Keratinocyte (primary cell): ENCODE measurements around the gene TTC31. TPM values are rescaled to one million over a fixed set of nuclear protein-coding genes. Genes with fewer than 3 reads are reported as not detected.
A peak's percentile ranks its signal among the peaks of the same experiment; 100 is the strongest.

ENCODE experiments used
- DNase-seq: peaks from one replicate; pipeline ENCODE4 v3.0.0-alpha.2; 2011; ENCODE audit warnings: low read depth, missing footprints, low spot score
- FAIRE-seq: peaks from 2 replicates; lab custom pipeline; 2011; peaks lifted over from hg19 to GRCh38; lab: Jason Lieb, UNC
- H2AFZ ChIP-seq: 2 replicates; pipeline ENCODE4 v1.6.0; 2012; ENCODE audit warnings: low read length, control low read depth, inconsistent platforms; ENCODE audit not compliant: control insufficient read depth
- H3K27ac ChIP-seq: 2 replicates; pipeline ENCODE4 v1.5.1; 2011; ENCODE audit warnings: low read length; ENCODE audit not compliant: control insufficient read depth, insufficient read depth
- H3K27me3 ChIP-seq: 3 replicates; pipeline ENCODE4 v1.6.0; 2011; ENCODE audit warnings: low read length; ENCODE audit not compliant: control insufficient read depth, insufficient read depth; ENCODE audit errors: extremely low read depth
- H3K36me3 ChIP-seq, 2 experiments: 2 replicates in 1 of 2; 3 replicates in 1 of 2; pipeline ENCODE4 v1.5.1; 2011; ENCODE audit warnings: low read length in 2 of 2, mild to moderate bottlenecking in 1 of 2; ENCODE audit not compliant: control insufficient read depth in 2 of 2, insufficient read depth in 2 of 2; ENCODE audit errors: extremely low read depth in 1 of 2
- H3K4me1 ChIP-seq: 3 replicates; pipeline ENCODE4 v1.5.1; 2011; ENCODE audit warnings: low read length; ENCODE audit not compliant: control insufficient read depth, insufficient read depth; ENCODE audit errors: extremely low read depth
- H3K4me2 ChIP-seq: 3 replicates; pipeline ENCODE4 v1.6.0; 2011; ENCODE audit warnings: low read depth, low read length; ENCODE audit not compliant: control insufficient read depth, insufficient read depth; ENCODE audit errors: extremely low read depth
- H3K4me3 ChIP-seq, 3 experiments: fragments of 200-600 bp in 1 of 3; sonication (generic) in 1 of 3; 2 replicates in 2 of 3; 3 replicates in 1 of 3; pipeline ENCODE4 v1.5.1; 2011 to 2016; ENCODE audit warnings: low read length in 3 of 3, mild to moderate bottlenecking in 3 of 3, control low read depth in 2 of 3, inconsistent platforms in 1 of 3, low read depth in 1 of 3, mixed read lengths in 1 of 3, mixed run types in 1 of 3, moderate library complexity in 1 of 3; ENCODE audit not compliant: control insufficient read depth in 2 of 3, insufficient read depth in 2 of 3; ENCODE audit errors: extremely low read depth in 1 of 3
- H3K79me2 ChIP-seq: 2 replicates; pipeline ENCODE4 v1.6.0; 2012; ENCODE audit warnings: low read length; ENCODE audit not compliant: control insufficient read depth, insufficient read depth
- H3K9ac ChIP-seq: 3 replicates; pipeline ENCODE4 v1.6.0; 2011; ENCODE audit warnings: low read length; ENCODE audit not compliant: control insufficient read depth, insufficient read depth; ENCODE audit errors: extremely low read depth
- H3K9me1 ChIP-seq: 3 replicates; pipeline ENCODE4 v1.6.0; 2011; ENCODE audit warnings: low read length; ENCODE audit not compliant: control insufficient read depth, insufficient read depth; ENCODE audit errors: extremely low read depth
- H3K9me3 ChIP-seq: 2 replicates; pipeline ENCODE4 v1.5.1; 2012; ENCODE audit warnings: low read depth, low read length; ENCODE audit not compliant: control insufficient read depth
- H4K20me1 ChIP-seq: 3 replicates; pipeline ENCODE4 v1.6.0; 2011; ENCODE audit warnings: low read length; ENCODE audit not compliant: control insufficient read depth, insufficient read depth; ENCODE audit errors: extremely low read depth
- EZH2 ChIP-seq: IDR thresholded peaks from one replicate; pipeline ENCODE4 v1.6.1; 2012; ENCODE audit warnings: inconsistent platforms, mild to moderate bottlenecking, low read length, moderate library complexity
- dilution Hi-C: fragments of 300-500 bp; cut with MboI; formaldehyde crosslinking; loops from one replicate; pipeline ENCODE4 v1.7.0; 2020; ENCODE audit warnings: low sequenced_read_pairs; ENCODE audit not compliant: extremely low pct_ligation_motif_present
- polyA plus RNA-seq, 5 experiments: library from polyadenylated mRNA; depleted of rRNA in 3 of 5; stranded (reverse) in 3 of 5; stranded (forward) in 1 of 5; unstranded in 1 of 5; fragments of >200 nt; gene quantifications; 1 replicate in 1 of 5; 2 replicates in 3 of 5; 3 replicates in 1 of 5; pipeline versions ENCODE4 v1.2.1 to v1.2.3, GENCODE V29; 2011 to 2012; ENCODE audit warnings: missing spikeins in 2 of 5, low read depth in 1 of 5, low replicate concordance in 1 of 5
- TF ChIP-seq, protein P1 (sequence below), 3 experiments: IDR thresholded peaks in 1 of 3; conservative IDR thresholded peaks in 1 of 3; optimal IDR thresholded peaks in 1 of 3; 2 replicates in 2 of 3; 3 replicates in 1 of 3; pipeline versions ENCODE3 to v1.5.1; 2011; ENCODE audit warnings: low read length in 3 of 3, mild to moderate bottlenecking in 3 of 3, moderate library complexity in 2 of 3, control low read depth in 1 of 3, inconsistent platforms in 1 of 3; ENCODE audit not compliant: insufficient read depth in 2 of 3; ENCODE audit errors: extremely low read depth in 1 of 3

TTC31 gene
- polyA plus RNA-seq, 1 donor (not counting 4 experiments of a cell fraction or from before 2014, with no cell fraction given): 16.8 TPM

DNA sequence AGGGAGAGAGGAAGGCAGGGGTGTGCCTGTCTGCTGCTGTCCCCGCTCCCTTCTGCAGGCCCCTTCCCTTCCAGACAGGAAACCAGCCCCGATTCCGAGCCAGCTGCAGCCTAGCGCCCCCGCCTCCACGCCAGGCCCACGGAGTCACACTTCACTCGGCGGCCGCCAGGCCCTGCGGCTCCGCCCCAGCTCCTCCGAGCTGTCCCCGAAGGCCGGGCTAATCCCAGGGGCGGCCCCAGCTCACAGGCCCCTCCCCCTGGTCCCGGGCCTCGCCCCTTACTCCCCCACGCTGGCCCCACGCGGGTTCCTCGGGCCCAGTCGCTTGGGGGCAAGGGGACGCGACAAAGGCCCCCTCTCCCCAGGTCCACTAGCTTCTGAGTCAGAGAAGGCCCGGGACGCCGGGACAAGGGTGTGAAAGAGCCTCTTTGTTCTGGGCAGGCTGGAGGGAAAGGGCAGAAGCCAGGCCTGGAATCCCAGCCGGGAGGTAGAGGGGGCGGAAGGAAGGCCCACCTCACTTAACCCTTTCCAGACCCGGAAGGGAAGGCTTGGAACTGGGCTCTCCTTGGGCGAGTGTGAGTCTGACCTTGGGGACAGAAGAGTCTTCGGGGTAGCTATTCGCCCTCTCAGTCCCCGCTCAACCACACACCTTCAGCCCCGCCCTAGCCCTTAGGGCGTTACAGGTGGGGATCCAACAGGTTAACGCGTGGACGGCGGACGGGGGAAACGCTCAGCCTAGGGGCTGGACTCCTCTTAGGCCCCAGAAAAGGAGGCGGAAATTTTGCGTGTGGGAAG lies 42.3 kb upstream of the TTC31 start:
- peaks cover 4% of the 10 kb centered on the region for H3K9me1 ChIP-seq
- no peaks in the 10 kb centered on the region for H3K27me3 ChIP-seq
- H3K9me3 ChIP-seq: no peaks in the 10 kb centered on the region
- H3K4me3 ChIP-seq: peak overlapping the region; percentile 74 to 98 (median 78)
- peaks cover 34% of the 10 kb centered on the region for H3K4me1 ChIP-seq
- H3K36me3 ChIP-seq: peaks cover 13 to 35% of the 10 kb centered on the region in 2 experiments
- no peak for DNase-seq
- H3K9ac ChIP-seq: peak overlapping the region; percentile 98
- peak overlapping the region; percentile 84 for H3K4me2 ChIP-seq
- dilution Hi-C loops: no loop called here
- peak overlapping the region; percentile 93 for H3K27ac ChIP-seq
- no peak for FAIRE-seq
- TF ChIP-seq EZH2: no peak
- TF ChIP-seq, protein P1, sequence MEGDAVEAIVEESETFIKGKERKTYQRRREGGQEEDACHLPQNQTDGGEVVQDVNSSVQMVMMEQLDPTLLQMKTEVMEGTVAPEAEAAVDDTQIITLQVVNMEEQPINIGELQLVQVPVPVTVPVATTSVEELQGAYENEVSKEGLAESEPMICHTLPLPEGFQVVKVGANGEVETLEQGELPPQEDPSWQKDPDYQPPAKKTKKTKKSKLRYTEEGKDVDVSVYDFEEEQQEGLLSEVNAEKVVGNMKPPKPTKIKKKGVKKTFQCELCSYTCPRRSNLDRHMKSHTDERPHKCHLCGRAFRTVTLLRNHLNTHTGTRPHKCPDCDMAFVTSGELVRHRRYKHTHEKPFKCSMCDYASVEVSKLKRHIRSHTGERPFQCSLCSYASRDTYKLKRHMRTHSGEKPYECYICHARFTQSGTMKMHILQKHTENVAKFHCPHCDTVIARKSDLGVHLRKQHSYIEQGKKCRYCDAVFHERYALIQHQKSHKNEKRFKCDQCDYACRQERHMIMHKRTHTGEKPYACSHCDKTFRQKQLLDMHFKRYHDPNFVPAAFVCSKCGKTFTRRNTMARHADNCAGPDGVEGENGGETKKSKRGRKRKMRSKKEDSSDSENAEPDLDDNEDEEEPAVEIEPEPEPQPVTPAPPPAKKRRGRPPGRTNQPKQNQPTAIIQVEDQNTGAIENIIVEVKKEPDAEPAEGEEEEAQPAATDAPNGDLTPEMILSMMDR (optimal IDR thresholded peaks at IDR 0.05 in 1 of 3, IDR thresholded peaks at IDR 0.05 in 1 of 3, conservative IDR thresholded peaks at IDR 0.05 in 1 of 3; ENCODE audit: extremely low read depth in 1 of 3, insufficient read depth in 2 of 3, low read length in 3 of 3): peak in 2 of 3 experiments; percentile 13 to 28
- H2AFZ ChIP-seq: peak overlapping the region; percentile 37
- H3K79me2 ChIP-seq: peaks cover 63% of the 10 kb centered on the region
- H4K20me1 ChIP-seq: peaks cover 16% of the 10 kb centered on the region

DNA sequence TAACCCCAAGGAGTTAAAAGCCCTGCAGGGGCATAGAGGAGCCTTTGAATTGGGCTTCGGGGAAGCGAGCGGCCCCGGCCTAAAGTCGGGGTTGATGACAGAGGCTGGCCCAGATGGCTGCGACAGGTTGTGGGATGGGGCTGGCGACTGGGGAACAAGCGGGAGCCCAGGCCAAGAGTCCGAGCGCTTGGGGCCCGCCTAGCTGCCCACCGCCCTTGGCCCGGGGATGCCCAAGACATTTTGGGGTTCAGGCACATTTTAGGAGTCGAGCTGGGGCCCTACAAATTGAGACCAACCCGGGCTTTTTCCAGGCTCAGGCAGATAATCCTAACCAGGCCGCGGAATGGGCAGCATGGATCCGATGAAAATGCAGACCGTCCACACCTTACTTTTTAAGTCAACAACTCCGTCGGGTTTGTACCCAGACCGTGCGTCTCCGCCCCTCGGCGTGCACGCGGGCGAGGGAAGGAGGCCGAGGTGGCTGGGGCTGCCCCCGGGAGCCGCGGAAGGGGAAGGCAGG lies 41.7 kb upstream of the TTC31 start:
- Histone ChIP-seq H3K4me2 (peak overlapping the region; percentile 84), H3K79me2 (peaks cover 56% of the 10 kb centered on the region), H3K36me3 (peaks cover 12 to 29% of the 10 kb centered on the region in 2 experiments), H3K27ac (peak overlapping the region; percentile 93), H3K9me1 (peaks cover 4% of the 10 kb centered on the region), H3K4me3 (peak overlapping the region; percentile 74 to 98 (median 78)), H4K20me1 (peaks cover 15% of the 10 kb centered on the region), H3K27me3 (no peaks in the 10 kb centered on the region), H2AFZ (peak overlapping the region; percentile 30), H3K4me1 (peaks cover 33% of the 10 kb centered on the region), H3K9me3 (no peaks in the 10 kb centered on the region), H3K9ac (peak overlapping the region; percentile 98)
- dilution Hi-C loops: no loop called here
- FAIRE-seq: no peak
- TF ChIP-seq, protein P1 (optimal IDR thresholded peaks at IDR 0.05 in 1 of 3, IDR thresholded peaks at IDR 0.05 in 1 of 3, conservative IDR thresholded peaks at IDR 0.05 in 1 of 3; ENCODE audit: extremely low read depth in 1 of 3, insufficient read depth in 2 of 3, low read length in 3 of 3): no peak
- no peak for TF ChIP-seq EZH2
- no peak for DNase-seq
